Gastrocnemius medialis (tissue), 4 donors: ENCODE data around the gene SLC25A30. TPM values are rescaled to one million over a fixed set of nuclear protein-coding genes. Genes with fewer than 3 reads are reported as not detected.
A peak's percentile ranks its signal among the peaks of the same experiment; 100 is the strongest.
"Not testable (repeated sequence)": the region's sequence is repeated elsewhere in the genome, so short reads cannot be mapped to it uniquely, and the experiment has no call there.

Experiments
- ATAC-seq, 2 donors: fragments of 150-250 bp; one replicate each; pipeline ENCODE4 v1.9.1; 2016
- DNase-seq, 2 donors: peaks; one replicate each; pipeline ENCODE4 v3.0.0-alpha.2; 2019
- H3K27ac ChIP-seq, 4 donors: fragments of 200-600 bp; sonication (generic); 1 replicate in 1 of 4; 2 replicates in 3 of 4; pipeline ENCODE4 v1.5.1; 2016 to 2018; ENCODE audit warnings: mild to moderate bottlenecking in 2 of 4, moderate library complexity in 1 of 4
- H3K27me3 ChIP-seq, 3 donors: fragments of 200-600 bp; sonication (generic) in 2 of 3; 1 replicate in 1 of 3; 2 replicates in 2 of 3; pipeline versions ENCODE4 v1.5.1 to v1.6.0; 2016 to 2019; ENCODE audit warnings: mild to moderate bottlenecking in 1 of 3, moderate library complexity in 1 of 3
- H3K36me3 ChIP-seq, 2 donors: fragments of 200-600 bp; sonication (generic) in 1 of 2; one replicate each; pipeline ENCODE4 v1.5.1; 2017 to 2018
- H3K4me1 ChIP-seq, 2 donors: fragments of 200-600 bp; sonication (generic) in 1 of 2; one replicate each; pipeline ENCODE4 v1.5.1; 2016 to 2017; ENCODE audit warnings: mild to moderate bottlenecking in 2 of 2
- H3K4me3 ChIP-seq, 4 donors: fragments of 200-600 bp; sonication (generic) in 3 of 4; 1 replicate in 1 of 4; 2 replicates in 3 of 4; pipeline ENCODE4 v1.5.1; 2016 to 2019; ENCODE audit warnings: mild to moderate bottlenecking in 2 of 4
- H3K9me3 ChIP-seq, 3 donors: fragments of 200-600 bp; sonication (generic) in 2 of 3; 1 replicate in 1 of 3; 2 replicates in 2 of 3; pipeline ENCODE4 v1.5.1; 2016 to 2019
- POLR2A ChIP-seq, 2 donors: fragments of 450-650 bp; IDR thresholded peaks; one replicate each; pipeline ENCODE4 v1.6.1; 2017; ENCODE audit warnings: antibody characterized with exemption in 2 of 2, mild to moderate bottlenecking in 2 of 2, moderate library complexity in 2 of 2
- in situ Hi-C, 4 donors: fragments of 200-750 bp; cut with MboI; loops; one replicate each; pipeline versions ENCODE4 v1.15.0 to v1.8.0; 2017; ENCODE audit warnings: low sequenced_read_pairs in 4 of 4
- intact Hi-C: fragments of 100-400 bp; cut with DNase I; formaldehyde crosslinking; loops from one replicate; pipeline ENCODE4 v1.15.1; 2023; ENCODE audit warnings: low total_unique reads
- total RNA-seq, 4 donors: library from RNA; depleted of rRNA; stranded (reverse); fragments of >200 nt; gene quantifications; one replicate each; pipeline versions ENCODE4 v1.1.0 to v1.2.3, GENCODE V29; 2016
- TF ChIP-seq, protein P1 (sequence below), 5 experiments: fragments of 450-650 bp in 3 of 5; fragments of 200-600 bp in 2 of 5; sonication (generic) in 2 of 5; IDR thresholded peaks in 4 of 5; conservative IDR thresholded peaks in 1 of 5; 1 replicate in 4 of 5; 2 replicates in 1 of 5; pipeline ENCODE4 v1.5.1; 2016 to 2019; ENCODE audit warnings: antibody characterized with exemption in 5 of 5, mild to moderate bottlenecking in 3 of 5, moderate library complexity in 3 of 5

SLC25A30 gene
- total RNA-seq, 4 donors from 2014 or later = 4.2 to 27.1 (median 14.6) TPM

- Histone ChIP-seq H3K9me3 (no peaks in the 10 kb centered on the region), H3K4me3 (no peak overlapping the region), H3K4me1 (peaks cover 9 to 10% of the 10 kb centered on the region in 2 donors), H3K36me3 (no peaks in the 10 kb centered on the region), H3K27me3 (no peaks in the 10 kb centered on the region), H3K27ac (peak overlapping the region in 1 of 4 donors; percentile 9)
- TF ChIP-seq, protein P1, sequence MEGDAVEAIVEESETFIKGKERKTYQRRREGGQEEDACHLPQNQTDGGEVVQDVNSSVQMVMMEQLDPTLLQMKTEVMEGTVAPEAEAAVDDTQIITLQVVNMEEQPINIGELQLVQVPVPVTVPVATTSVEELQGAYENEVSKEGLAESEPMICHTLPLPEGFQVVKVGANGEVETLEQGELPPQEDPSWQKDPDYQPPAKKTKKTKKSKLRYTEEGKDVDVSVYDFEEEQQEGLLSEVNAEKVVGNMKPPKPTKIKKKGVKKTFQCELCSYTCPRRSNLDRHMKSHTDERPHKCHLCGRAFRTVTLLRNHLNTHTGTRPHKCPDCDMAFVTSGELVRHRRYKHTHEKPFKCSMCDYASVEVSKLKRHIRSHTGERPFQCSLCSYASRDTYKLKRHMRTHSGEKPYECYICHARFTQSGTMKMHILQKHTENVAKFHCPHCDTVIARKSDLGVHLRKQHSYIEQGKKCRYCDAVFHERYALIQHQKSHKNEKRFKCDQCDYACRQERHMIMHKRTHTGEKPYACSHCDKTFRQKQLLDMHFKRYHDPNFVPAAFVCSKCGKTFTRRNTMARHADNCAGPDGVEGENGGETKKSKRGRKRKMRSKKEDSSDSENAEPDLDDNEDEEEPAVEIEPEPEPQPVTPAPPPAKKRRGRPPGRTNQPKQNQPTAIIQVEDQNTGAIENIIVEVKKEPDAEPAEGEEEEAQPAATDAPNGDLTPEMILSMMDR (IDR thresholded peaks at IDR 0.05 in 4 of 5, conservative IDR thresholded peaks at IDR 0.05 in 1 of 5) = no peak
- TF ChIP-seq POLR2A (IDR thresholded peaks at IDR 0.05) = no peak
- intact Hi-C loops (no loop called here), in situ Hi-C loops (no loop called here)
- ATAC-seq (no peak), DNase-seq (no peak)
Observed at GRCh38 chr13:45422731-45423292, 4.6 kb upstream of the SLC25A30 start.

GRCh38 chr13:45419945-45420344 is 1.8 kb upstream of the SLC25A30 start:
- no peaks in the 10 kb centered on the region for H3K36me3 ChIP-seq
- H3K4me1 ChIP-seq = peaks cover 15 to 22% of the 10 kb centered on the region in 2 donors
- H3K9me3 ChIP-seq = no peaks in the 10 kb centered on the region
- peak overlapping the region in 1 of 4 donors; percentile 18 for H3K27ac ChIP-seq
- ATAC-seq = no peak
- no peak for DNase-seq
- H3K4me3 ChIP-seq = no peak overlapping the region
- TF ChIP-seq, protein P1 (IDR thresholded peaks at IDR 0.05 in 4 of 5, conservative IDR thresholded peaks at IDR 0.05 in 1 of 5) = no peak
- no peak for TF ChIP-seq POLR2A (IDR thresholded peaks at IDR 0.05)
- H3K27me3 ChIP-seq = no peaks in the 10 kb centered on the region
- intact Hi-C loops (no loop called here), in situ Hi-C loops (no loop called here)

- H3K9me3 ChIP-seq, DNase-seq, H3K36me3 ChIP-seq, H3K4me3 ChIP-seq, H3K27me3 ChIP-seq, in situ Hi-C loops, intact Hi-C loops, ATAC-seq: not testable (repeated sequence)
- Histone ChIP-seq H3K4me1 (peaks cover 21 to 26% of the 10 kb centered on the region in 2 donors), H3K27ac (peak overlapping the region in 2 of 4 donors; percentile 91 to 95)
Observed at GRCh38 chr13:45419389-45419788, 1.2 kb upstream of the SLC25A30 start.

- H3K27ac ChIP-seq = peak overlapping the region; percentile 91 to 99 (median 94)
- TF ChIP-seq POLR2A (IDR thresholded peaks at IDR 0.05) = no peak
- H3K4me1 ChIP-seq = peaks cover 43 to 52% of the 10 kb centered on the region in 2 donors
- ATAC-seq (no peak), DNase-seq (no peak)
- in situ Hi-C loops (no loop called here), intact Hi-C loops (no loop called here)
- H3K36me3 ChIP-seq = no peaks in the 10 kb centered on the region
- peak overlapping the region; percentile 78 to 91 (median 85) for H3K4me3 ChIP-seq
- H3K27me3 ChIP-seq = no peaks in the 10 kb centered on the region
- H3K9me3 ChIP-seq = no peaks in the 10 kb centered on the region
Observed at GRCh38 chr13:45416516-45417128, 1.6 kb downstream of the SLC25A30 start.

GRCh38 chr13:45415112-45415511 is 3.1 kb downstream of the SLC25A30 start:
- in situ Hi-C loops (no loop called here), intact Hi-C loops (loop anchor here (2.0 kb wide), 1 partner anchor 74 kb away; the partner anchor contains the start of gene TPT1)
- peak overlapping the region; percentile 91 to 99 (median 94) for H3K27ac ChIP-seq
- no peaks in the 10 kb centered on the region for H3K9me3 ChIP-seq
- H3K27me3 ChIP-seq = no peaks in the 10 kb centered on the region
- ATAC-seq (no peak), DNase-seq (no peak)
- H3K4me3 ChIP-seq = peak overlapping the region; percentile 21 to 50 (median 47)
- TF ChIP-seq POLR2A (IDR thresholded peaks at IDR 0.05) = no peak
- TF ChIP-seq, protein P1 (IDR thresholded peaks at IDR 0.05 in 4 of 5, conservative IDR thresholded peaks at IDR 0.05 in 1 of 5) = no peak
- peaks cover 48 to 56% of the 10 kb centered on the region in 2 donors for H3K4me1 ChIP-seq
- peaks cover 0 to 6% of the 10 kb centered on the region in 2 donors for H3K36me3 ChIP-seq
